Rectal smooth muscle tissue (tissue), 1 donor: ENCODE results near the gene EGFR.

Experiments
- H3K27ac ChIP-seq: one replicate; pipeline ENCODE4 v1.7.0; 2013; ENCODE audit warnings: low read depth, low read length, inconsistent platforms
- H3K27me3 ChIP-seq: one replicate; pipeline ENCODE4 v1.7.0; 2013; ENCODE audit warnings: low read length; ENCODE audit not compliant: control insufficient read depth, insufficient read depth
- H3K36me3 ChIP-seq: one replicate; pipeline ENCODE4 v1.7.0; 2013; ENCODE audit warnings: low read length; ENCODE audit not compliant: control insufficient read depth, insufficient read depth
- H3K4me1 ChIP-seq: one replicate; pipeline ENCODE4 v1.7.0; 2013; ENCODE audit warnings: low read length; ENCODE audit not compliant: control insufficient read depth, insufficient read depth
- H3K4me3 ChIP-seq: one replicate; pipeline ENCODE4 v1.7.0; 2013; ENCODE audit warnings: low read length
- H3K9ac ChIP-seq: one replicate; pipeline ENCODE4 v1.7.0; 2013; ENCODE audit warnings: low read length

The EGFR gene

DNA sequence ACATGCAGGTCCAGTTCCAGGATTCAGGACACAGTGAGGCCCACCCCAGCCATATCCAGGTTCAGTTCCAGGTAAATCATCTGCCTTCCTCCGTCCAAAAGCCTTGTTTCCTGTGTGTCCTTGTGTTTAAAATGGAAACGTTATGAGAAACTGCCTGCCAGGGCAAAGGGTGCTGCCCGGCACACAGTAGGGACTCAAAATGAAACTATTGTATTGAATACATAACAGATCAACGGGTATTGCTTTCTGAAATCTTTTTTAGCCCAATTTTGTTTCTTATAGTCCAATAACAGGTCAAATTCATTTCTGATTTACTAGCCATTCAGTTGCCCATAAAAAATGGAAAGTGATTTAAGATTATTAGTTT, 115.5 kb downstream of the EGFR start:
- peaks cover 37% of the 10 kb centered on the region for H3K4me1 ChIP-seq

DNA sequence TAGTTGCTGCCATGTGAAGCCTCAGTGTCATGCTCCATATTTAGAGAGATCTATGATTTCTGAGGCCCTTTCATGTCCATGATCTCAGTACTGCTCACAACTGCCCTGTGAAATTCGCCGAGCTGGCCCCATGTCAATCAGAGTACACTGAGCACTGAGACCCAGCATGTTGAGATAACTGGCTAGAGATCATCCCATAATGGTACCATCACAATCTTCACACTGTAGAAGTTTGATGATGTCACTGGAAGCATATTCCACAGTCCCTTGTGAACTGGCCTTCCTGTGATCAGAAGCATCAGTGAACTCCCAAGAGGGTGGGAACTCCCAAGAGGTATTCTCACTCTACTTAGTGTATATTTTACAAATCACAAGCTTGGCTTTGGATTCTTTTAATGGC, 116.0 kb downstream of the EGFR start:
- Histone ChIP-seq H3K27me3 (no peaks in the 10 kb centered on the region), H3K4me3 (no peak overlapping the region), H3K36me3 (no peaks in the 10 kb centered on the region), H3K9ac (no peak overlapping the region), H3K27ac (peak overlapping the region; percentile 6), H3K4me1 (peaks cover 33% of the 10 kb centered on the region)

More for the DNA sequence above, 115.5 kb downstream of the EGFR start:
- peak overlapping the region; percentile 80 for H3K27ac ChIP-seq
- H3K36me3 ChIP-seq = no peaks in the 10 kb centered on the region
- no peaks in the 10 kb centered on the region for H3K27me3 ChIP-seq
- H3K4me3 ChIP-seq = no peak overlapping the region
- H3K9ac ChIP-seq = no peak overlapping the region

- Histone ChIP-seq H3K27me3 (no peaks in the 10 kb centered on the region), H3K4me3 (no peak overlapping the region), H3K4me1 (peaks cover 31% of the 10 kb centered on the region), H3K9ac (no peak overlapping the region), H3K27ac (no peak overlapping the region), H3K36me3 (no peaks in the 10 kb centered on the region)
Measured at GRCh38 chr7:55135462-55135861, 116.6 kb downstream of the EGFR start.

GRCh38 chr7:55138663-55139062, 119.8 kb downstream of the EGFR start:
- Histone ChIP-seq H3K27ac (no peak overlapping the region), H3K9ac (no peak overlapping the region), H3K4me1 (peaks cover 6% of the 10 kb centered on the region), H3K27me3 (no peaks in the 10 kb centered on the region), H3K36me3 (no peaks in the 10 kb centered on the region), H3K4me3 (no peak overlapping the region)

GRCh38 chr7:55140221-55140940, 121.6 kb downstream of the EGFR start:
- Histone ChIP-seq H3K4me1 (peaks cover 4% of the 10 kb centered on the region), H3K27ac (no peak overlapping the region), H3K9ac (no peak overlapping the region), H3K4me3 (no peak overlapping the region), H3K27me3 (no peaks in the 10 kb centered on the region), H3K36me3 (peaks cover 5% of the 10 kb centered on the region)

GRCh38 chr7:55140941-55141278, 122.1 kb downstream of the EGFR start:
- no peak overlapping the region for H3K4me3 ChIP-seq

DNA sequence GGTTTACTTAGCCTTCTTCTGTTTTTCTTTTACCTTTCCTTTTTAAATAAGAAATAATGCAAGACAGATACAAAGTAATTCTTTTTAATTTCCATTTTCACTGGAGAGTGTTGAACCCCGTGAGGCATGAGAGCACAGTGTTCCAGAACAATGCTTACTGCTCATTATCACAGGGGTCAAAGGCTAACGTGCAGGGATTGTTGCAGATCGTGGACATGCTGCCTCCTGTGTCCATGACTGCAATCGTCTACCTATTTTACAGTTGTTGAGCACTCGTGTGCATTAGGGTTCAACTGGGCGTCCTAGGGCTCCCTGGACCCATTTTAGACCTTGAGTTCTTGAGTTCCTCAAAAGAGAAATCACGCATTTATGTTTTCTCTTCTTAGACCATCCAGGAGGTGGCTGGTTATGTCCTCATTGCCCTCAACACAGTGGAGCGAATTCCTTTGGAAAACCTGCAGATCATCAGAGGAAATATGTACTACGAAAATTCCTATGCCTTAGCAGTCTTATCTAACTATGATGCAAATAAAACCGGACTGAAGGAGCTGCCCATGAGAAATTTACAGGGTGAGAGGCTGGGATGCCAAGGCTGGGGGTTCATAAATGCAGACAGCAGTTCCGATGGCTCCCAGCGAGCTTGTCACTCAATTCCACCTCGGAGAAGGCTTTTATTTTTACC, 124.2 kb downstream of the EGFR start:
- H3K4me1 ChIP-seq = peaks cover 4% of the 10 kb centered on the region
- peaks cover 16% of the 10 kb centered on the region for H3K36me3 ChIP-seq
- H3K9ac ChIP-seq = no peak overlapping the region
- no peak overlapping the region for H3K4me3 ChIP-seq
- H3K27ac ChIP-seq = no peak overlapping the region
- no peaks in the 10 kb centered on the region for H3K27me3 ChIP-seq

More at GRCh38 chr7:55140941-55141278, 122.1 kb downstream of the EGFR start:
- peaks cover 4% of the 10 kb centered on the region for H3K4me1 ChIP-seq
- no peak overlapping the region for H3K9ac ChIP-seq
- H3K36me3 ChIP-seq = peaks cover 8% of the 10 kb centered on the region
- H3K27ac ChIP-seq = no peak overlapping the region
- H3K27me3 ChIP-seq = no peaks in the 10 kb centered on the region

GRCh38 chr7:55144333-55145317, 125.8 kb downstream of the EGFR start:
- Histone ChIP-seq H3K4me1 (peaks cover 4% of the 10 kb centered on the region), H3K4me3 (no peak overlapping the region), H3K27me3 (no peaks in the 10 kb centered on the region), H3K36me3 (peaks cover 16% of the 10 kb centered on the region), H3K27ac (no peak overlapping the region), H3K9ac (no peak overlapping the region)

- H3K36me3 ChIP-seq = peaks cover 16% of the 10 kb centered on the region
- no peaks in the 10 kb centered on the region for H3K4me1 ChIP-seq
- no peak overlapping the region for H3K4me3 ChIP-seq
- no peak overlapping the region for H3K27ac ChIP-seq
- no peak overlapping the region for H3K9ac ChIP-seq
- H3K27me3 ChIP-seq = no peaks in the 10 kb centered on the region
Measured at GRCh38 chr7:55145606-55146005, 126.8 kb downstream of the EGFR start.

GRCh38 chr7:55147101-55147500, 128.3 kb downstream of the EGFR start:
- H3K27me3 ChIP-seq = no peaks in the 10 kb centered on the region
- H3K4me3 ChIP-seq = no peak overlapping the region
- H3K9ac ChIP-seq = no peak overlapping the region
- H3K4me1 ChIP-seq = no peaks in the 10 kb centered on the region
- H3K27ac ChIP-seq = no peak overlapping the region
- H3K36me3 ChIP-seq = peaks cover 16% of the 10 kb centered on the region

DNA sequence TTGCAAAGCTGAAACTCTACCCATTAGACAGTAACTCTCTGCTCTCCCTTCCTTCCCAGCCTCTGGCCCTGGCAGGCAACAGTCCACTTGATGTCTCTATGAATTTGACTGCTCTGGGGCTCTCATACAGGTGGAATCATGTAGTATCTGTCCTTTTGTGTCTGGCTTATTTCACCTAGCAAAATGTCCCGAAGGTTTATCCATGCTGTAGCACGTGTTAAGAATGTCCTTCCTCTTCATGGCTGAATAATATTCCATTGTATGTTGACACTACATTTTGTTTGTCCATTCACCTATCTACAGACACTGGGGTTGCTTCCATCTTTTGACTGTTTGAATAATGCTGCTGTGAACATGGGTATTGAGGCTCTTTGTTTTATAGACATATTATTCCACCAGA, 128.9 kb downstream of the EGFR start:
- Histone ChIP-seq H3K4me3 (no peak overlapping the region), H3K27me3 (no peaks in the 10 kb centered on the region), H3K36me3 (peaks cover 16% of the 10 kb centered on the region), H3K9ac (no peak overlapping the region), H3K4me1 (no peaks in the 10 kb centered on the region), H3K27ac (no peak overlapping the region)

DNA sequence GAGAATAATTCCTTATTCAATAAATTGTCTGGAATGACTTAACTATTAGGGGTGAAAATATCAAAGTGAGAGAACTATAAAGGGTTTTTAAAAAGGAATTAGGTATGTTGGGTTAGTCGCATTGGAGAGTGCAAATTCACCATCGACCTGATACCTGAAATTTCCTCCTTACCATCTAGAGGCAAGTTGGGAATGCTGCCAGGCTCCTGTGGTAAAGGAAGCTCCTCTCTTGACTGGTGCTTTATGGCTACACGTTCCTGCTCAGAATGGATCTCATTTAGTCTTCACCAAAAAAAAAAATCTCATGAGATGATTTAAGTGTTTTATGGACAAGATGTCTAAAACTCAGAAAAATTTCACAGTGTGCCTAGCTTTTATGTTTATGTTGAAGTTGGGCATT, 129.8 kb downstream of the EGFR start:
- no peaks in the 10 kb centered on the region for H3K4me1 ChIP-seq
- H3K9ac ChIP-seq = no peak overlapping the region
- H3K36me3 ChIP-seq = peaks cover 16% of the 10 kb centered on the region
- no peaks in the 10 kb centered on the region for H3K27me3 ChIP-seq
- H3K27ac ChIP-seq = no peak overlapping the region
- H3K4me3 ChIP-seq = no peak overlapping the region
